ENCODE data around the gene KRT72.
A peak's percentile ranks its signal among the peaks of the same experiment; 100 is the strongest.
"Not testable (repeated sequence)": the region's sequence is repeated elsewhere in the genome, so short reads cannot be mapped to it uniquely, and the experiment has no call there.

The KRT72 gene

DNA sequence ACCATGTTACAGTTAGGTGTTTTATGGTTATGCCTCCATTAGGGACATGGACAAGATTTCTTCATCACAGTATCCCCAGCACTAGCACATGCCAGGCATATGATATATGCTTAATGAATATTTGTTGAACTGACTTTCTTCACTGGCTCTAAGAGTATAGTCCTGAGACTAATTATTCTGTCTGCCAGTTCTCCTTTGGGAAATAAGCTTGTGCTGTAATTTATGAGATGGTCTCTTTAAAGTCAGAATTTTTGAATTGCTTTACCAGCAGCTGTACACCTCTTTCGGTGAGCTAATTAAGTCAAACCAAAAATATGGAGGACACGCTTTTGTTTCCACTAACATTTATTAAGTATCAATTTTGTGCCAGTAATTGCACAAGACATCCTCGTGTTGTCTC lies 4.8 kb upstream of the KRT72 start:
- DNase-seq = no peak

DNA sequence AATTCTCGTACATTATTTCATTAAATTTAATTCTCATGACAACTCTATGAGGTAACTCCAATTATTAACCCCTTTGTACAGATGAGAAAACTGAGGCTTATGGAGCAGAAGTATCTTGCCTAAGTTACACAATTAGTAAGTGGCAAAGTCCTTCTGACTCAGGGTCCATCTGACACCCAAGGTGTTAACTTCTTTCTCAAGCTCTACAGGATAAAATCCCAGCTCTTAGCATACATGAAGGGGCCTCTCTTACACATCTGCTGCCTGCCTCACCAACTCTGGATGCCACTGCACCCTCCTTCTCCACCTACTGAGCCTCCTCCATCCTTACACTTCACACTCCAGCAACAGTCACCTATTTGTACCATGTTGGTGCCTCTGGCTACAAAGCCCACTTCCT lies 4.3 kb upstream of the KRT72 start:
- DNase-seq = no peak

DNA sequence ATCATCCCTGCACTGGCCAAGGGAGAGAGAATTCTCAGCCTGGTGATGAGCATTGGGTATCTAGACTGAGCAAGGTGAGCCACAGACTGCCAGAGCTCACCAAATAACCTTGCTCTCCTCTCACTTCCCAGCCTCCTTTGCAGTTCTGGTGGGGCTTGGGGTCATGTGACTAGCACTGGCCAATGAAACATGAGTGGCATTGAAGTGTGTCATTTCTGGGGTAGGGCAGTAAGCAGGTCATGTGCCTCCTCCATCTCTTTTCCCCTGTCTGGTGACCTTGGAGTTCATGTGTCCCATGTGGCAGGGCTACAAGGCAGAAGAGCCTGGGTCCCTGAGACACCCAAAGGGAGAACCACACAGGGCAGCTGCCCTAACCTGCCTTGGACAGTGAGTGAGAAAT lies 3.6 kb upstream of the KRT72 start:
- DNase-seq = no peak

DNA sequence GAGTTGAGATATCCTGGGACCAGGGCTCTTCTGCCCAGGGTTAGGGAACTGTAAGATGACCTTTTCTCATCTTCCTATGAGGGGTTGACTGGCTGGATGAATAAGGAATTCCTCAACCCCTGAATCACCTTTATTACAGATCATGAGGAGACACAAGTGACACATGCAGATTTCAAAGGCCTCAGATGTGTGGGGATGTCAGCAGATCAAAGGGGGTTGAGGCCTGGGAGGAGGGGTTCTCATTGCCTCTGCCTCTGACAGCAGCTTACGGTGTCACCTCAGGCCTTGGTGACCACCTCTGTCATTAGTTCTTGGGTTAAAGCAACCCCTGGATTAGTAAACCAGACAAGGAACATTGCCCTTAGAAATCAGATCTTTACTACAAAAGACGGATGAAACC lies 2.1 kb upstream of the KRT72 start:
- no peak for DNase-seq

DNA sequence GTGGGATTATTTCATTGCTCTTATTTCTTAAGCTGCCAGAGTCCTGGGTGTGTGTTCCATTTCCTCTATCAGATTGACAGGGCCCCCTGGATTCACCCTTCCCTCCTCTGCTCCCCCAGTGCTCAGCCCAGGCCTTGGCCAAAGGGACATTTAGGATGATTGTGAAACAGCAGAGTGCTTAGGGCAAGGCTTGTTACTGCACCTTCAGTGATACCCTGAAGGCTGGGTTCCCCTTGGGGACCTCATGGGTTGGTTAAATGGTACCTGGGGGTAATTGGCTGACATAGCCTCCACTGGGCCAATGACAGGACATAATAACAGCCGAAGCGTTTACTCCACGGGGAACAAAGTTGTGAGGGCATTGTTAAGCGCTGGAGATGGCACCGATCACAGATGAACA lies 1.3 kb upstream of the KRT72 start:
- DNase-seq = no peak

DNA sequence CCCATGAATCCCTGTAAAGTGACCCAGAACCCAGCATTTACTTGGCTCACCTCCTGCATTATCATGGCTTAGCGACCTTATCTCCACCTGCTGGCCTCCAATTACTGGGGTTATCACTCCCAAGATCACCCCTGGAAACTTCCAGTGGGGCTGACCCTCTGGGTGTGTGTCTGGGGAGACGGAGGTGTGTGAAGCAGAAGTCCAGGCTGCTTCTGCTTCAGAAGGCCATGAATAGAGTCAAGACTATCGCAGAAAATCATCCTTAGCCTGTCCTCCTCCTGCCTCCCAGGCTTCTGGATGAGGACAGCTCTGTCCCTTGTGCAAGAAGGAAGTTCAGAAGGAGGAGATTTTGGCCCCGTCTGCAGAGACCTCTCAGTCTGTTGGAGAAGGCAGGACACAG lies 408 bp upstream of the KRT72 start:
- DNase-seq = no peak

DNA sequence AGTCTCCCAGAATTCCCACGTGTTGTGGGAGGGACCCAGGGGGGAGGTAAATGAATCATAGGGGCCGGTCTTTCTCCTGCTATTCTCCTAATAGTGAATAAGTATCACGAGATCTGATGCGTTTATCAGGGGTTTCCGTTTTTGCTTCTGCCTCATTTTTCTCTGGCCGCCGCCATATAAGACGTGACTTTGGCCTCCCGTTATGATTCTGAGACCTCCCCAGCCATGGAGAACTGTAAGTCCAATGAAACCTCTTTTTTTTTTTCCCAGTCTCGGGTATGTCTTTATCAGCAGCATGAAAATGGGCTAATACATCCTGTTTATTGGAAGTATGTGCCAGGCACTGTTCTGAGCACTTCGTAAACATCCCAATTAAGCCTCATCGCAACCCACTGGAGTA lies 788 bp downstream of the KRT72 start:
- DNase-seq = no peak

DNA sequence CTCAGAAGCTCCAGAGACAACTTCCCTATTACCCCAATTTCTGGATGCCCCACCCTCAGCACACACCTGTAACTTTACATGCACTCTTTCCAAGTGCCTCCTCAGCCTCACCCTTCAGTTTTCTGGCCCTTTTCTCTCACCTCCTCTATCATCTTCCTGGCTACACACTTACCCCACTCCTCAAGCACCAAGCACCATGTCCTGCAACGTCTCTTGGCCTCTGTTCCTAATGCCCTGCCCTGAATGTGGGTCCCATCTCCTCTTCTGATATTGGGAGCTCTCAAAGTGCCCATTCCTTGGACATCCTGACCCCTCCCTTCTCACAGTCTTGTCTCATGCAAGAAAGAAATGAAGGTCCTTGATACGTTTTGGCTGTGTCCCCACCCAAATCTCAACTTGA lies 1.2 kb downstream of the KRT72 start:
- DNase-seq = no peak

DNA sequence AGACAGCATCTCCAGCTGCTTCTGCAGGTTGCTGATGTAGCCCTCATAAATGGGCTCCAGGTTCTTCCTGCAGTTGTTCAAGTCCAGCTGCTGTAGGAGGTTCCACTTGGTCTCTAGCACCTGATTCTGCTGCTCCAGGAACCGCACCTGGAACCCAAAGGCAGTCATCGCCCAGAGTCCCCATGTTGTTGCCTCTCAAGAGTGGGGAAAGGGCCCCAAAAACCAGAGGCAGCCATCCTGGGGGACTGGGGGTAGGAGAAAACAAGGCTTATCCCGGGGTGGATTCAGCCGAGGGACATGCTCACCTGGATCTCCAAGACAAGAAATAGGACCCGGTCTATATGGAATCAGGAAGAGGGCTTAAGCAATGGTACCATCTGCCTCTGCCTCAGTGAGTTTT lies 2.3 kb downstream of the KRT72 start:
- no peak for DNase-seq

DNA sequence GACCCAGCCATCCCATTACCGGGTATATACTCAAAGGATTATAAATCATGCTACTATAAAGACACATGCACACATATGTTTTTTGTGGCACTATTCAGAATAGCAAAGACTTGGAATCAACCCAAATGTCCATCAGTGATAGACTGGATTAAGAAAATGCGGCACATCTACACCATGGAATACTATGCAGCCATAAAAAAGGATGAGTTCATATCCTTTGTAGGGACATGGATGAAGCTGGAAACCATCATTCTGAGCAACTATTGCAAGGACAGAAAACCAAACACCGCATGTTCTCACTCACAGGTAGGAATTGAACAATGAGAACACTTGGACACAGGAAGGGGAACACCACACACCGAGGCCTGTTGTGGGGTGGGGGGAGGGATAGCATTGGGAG lies 7.0 kb downstream of the KRT72 start:
- DNase-seq = not testable (repeated sequence)

DNA sequence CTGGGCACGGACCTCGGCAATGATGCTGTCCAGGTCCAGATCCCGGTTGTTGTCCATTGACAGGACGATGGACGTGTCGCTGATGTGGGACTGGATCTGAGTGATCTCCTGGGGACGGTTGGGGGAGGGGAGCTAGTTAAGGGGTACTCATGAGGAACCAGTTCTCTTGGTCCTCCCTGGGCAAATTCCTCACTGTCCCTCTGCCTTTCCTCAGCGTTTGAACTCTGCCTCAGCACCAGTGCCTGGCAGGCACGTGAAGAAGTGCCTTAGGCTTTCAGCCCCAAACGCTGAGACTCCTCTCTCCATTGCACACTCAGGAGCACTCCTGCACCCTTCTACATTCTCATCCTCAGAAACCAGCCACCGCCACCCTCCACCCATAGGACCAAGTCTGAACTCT lies 9.7 kb downstream of the KRT72 start:
- no peak for DNase-seq

DNA sequence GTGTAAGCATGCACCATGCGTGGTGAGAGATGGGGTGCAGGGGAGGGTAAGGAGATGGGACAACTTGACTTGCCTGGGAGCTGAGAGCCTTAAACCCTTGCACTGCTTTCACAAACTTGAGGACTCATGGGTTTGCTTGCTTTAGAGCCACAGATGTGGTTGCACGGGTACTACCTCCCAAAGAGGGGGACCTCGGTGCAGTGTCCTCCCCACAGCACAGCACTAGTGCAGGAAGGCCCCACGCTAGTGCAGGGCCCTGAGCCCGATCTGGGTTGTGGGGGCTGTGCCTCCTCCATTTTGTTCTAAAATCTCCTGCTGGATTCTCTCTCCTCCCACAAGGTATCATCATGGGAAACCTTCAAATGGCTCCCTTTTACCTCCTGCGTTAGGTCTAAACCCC lies 11.2 kb downstream of the KRT72 start:
- no peak for DNase-seq

DNA sequence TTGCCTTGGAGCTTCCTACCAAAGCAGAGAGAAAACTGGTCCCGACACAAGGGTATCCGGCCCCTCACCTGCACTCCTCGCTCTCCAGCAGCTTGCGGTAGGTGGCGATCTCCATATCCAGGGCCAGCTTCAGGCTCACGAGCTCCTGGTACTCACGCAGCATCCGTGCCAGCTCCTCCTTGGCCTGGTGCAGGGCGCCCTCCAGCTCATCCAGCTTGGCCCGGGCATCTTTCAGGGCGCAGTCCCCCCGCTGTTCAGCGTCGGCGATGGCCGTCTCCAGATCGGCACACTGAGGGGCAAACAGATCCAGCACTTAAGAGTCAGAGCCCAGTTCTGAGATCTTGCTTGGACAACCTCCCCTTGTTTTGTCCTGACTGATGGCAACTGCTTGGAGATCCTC lies 13.7 kb downstream of the KRT72 start:
- DNase-seq = no peak

DNA sequence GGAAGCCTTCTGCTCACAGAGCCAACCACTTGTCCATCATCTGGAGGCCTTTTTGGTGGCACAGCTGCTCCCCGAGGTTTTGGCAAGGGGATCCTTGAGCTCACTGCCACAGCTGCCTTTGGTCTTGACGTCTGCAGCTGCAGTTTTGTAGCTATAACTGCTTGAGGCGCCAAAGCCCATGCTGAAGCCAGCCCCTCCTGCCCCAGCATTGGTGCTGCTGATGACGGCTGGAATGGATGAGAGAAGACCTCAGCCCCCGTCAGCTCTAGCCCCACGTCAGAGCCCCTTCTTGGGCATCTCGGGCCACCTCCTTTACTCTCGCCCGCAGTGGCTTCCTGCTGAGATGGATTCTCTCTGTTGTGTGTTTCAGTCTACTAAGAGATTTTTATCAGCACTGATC lies 15.3 kb downstream of the KRT72 start:
- DNase-seq = no peak

DNA sequence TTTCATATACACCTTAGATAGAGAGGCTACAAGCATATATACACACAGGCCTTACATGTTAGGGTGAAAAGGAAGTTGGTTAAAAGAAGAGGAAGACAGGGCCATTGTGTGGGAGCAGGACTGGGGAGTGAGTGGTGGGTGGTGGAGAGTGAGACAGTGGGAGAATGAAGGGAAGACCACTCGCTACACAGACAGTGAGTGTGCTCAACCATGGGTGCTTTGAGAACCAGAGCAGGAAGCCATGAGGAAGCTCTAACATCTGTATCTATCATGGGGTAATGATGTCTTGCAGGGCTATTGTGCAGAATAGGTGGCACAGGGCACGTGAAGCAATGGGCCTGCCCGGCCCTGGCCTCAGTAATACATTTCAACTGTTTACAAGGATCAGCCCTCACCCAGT lies 16.2 kb downstream of the KRT72 start:
- no peak for DNase-seq

DNA sequence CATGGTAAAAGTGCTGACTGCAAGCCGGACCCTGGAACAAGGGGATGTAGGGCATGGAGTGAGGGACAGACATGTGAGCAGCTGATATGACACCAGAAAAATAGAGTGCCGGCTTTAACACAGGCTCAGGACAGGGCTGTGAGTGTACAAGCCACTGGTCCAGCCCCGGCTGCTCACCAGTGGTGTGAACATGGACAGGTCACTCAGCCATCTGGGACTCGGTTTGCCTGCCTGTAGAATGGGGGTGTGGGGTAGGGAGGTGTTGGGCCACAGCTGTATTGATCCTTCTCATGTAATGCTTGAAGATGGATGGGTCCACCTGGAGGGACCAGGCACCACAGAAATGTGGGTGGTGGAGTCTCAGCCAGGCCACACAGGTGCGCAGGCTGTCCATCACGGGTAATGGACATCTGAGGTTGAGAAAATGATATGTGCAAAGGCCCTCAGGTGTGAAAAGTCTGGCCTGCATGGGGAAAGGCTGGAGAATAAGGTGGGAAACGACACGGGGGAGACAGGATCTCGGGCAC lies 17.0 kb downstream of the KRT72 start:
- no peak for DNase-seq

DNA sequence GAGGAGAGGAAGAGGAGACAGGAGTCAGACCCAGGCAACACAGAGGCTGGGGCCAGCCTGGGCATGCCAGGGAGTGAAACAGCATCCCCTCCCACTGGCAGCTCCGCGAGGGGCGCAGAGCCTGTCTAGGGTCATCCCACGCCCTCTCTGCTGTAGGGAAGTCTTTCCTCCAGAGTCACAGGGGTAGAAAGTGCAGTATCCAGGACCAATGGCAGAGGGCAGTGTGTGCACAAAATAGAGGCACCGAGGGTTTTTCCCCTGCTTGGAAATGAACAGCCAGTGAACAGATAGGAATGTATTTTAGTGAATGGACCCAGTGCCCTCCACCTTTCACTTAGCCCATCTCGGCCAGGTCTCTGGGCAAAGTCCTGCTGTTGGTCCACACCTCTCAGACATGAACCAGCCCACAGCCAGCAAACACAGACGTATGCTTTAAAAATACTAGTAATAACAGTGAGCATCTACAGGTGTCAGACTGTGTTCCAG lies 18.2 kb downstream of the KRT72 start:
- DNase-seq = peak in 1 of 4 experiments; percentile 14

DNA sequence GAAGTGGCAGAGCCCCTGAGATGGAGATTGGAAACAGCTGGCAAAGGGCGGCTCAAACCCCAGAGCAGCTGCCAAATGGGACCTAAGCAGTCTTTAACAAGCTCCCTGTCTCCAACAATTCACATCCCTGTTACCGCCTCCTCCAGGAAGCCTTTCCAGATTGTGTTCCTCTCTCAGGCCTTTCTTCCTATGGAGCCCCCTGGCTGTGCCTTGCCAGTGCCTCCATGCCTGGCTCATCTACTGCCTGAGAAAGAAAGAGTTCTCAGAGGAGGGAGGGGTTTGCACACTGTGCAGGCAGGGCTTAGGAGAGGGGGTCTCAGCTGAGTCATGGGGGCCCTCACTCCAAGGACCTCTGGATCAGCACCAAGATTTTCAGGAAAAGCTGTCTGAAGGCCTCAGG lies 18.8 kb downstream of the KRT72 start:
- DNase-seq = no peak

DNA sequence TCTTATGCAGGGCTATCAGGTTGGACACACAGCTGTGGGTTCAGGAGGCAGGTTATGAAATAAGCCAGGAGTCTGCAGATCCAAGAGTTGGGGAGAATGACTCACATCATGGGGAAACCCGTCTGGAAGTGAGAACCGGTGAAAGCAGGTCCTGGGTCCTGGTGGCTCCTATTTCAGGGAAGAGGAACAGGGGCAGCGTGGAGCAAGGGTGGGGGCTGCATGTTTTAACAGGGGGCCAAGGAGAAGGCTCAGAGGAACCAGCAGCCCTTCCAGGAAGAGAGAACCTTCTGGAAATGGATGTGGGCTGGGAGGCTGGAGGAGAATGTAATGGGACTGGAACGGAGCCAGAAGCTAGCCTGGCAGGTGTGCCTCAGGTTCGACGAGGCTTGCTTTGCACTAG lies 19.8 kb downstream of the KRT72 start:
- no peak for DNase-seq

DNA sequence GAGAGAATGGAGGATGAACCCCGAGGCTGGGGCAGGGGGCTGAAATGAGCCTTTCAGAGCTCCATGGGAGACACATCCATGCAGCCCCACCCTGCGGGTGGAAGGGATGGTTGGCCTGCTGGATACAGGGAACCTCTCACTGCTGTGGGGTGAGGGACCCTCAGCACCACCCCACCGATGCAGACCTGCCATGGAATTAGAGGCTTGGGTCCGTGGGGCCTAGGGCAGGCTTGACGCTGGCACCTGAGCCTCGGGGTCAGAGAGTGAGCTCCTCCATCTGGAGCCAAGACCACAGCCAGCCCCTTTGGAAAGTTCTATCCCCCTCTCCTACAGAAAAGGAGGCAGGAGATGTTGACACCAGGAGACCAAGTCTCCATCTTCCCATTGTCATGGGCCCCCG lies 20.2 kb downstream of the KRT72 start:
- no peak for DNase-seq

DNA sequence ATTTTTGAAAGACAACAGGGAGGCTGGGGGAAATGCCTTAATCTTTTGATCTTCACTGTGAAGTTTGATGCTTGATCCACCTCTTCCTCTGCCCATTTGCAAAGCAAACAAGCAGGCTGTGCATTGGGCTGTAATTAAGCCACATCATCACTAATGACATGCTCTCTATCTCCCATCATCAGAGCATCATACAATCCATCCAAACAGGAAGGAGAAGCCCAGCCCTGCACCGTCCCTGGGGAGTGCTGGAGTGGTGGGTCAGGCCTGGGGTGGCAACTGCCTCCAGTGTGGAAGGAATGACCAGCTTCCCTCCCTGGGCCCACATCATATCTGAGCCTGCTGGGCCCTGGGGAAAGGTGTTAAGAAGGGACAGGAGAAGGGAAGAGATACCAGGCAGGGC lies 20.8 kb downstream of the KRT72 start:
- no peak for DNase-seq

DNA sequence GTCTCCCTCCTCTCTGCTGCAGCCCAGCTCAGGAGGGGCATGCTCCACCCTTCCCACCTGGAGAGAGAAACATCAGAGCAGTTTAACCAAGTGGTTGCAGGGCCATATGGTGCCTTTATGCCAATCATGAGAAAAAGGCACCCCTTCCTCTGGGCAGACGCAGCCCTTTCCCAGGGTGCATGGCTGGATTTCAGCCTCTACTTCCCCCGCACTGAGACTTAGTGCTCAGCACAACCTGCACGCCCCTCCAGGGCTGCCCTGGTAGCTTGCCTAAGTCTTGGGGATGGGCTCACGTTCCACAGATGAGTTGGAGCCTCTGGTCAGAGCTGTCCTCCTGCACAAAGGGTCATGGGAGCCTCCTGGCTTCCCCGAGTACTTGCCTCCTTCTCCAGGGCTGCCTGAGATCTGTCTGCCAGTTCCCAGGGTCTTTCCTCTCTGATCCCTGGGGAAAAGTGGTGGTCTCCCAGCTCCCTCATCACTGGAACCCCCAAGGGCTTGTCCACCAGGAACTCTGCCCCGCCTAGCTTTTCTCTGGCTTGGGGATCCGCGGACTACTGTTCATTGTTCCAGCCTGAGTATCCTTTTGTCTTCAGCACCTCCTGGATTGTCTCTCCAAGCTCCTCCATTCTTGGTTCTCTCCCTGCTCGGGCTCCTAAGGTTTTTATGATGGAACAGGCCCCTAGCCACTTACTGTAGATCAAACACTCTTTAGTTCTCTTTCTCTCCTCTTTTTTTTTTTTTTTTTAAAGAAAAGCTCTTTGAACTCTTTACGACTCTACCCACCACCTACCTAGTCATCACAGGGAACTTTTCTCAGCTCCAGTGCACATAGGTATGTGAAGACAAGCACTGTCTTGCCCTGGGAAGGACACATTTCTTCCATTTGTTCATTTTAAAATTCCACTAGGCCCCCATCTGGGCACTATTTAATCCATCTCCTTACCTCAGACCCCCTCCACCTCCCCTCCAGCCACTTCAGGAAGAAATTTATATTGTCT lies 21.5 kb downstream of the KRT72 start:
- DNase-seq = no peak

DNA sequence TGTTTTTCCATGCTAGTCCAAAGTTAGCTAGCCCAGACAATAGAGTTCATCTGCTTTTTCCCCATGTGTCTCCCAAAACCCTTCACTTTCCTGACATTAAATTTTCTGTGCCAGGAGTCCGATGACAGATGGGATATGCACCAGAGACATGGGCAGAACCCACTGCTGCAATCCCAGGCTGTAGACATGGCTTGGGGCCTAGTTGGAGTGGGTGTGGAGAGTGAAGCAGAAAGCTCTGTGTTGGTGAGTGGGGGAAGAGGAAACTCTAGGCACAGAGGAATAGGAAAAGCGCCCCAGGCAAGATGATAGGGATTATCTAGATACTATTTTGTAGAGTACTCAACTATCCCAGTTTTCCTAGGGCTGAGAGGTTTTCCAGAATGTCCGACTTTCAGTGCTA lies 22.8 kb downstream of the KRT72 start:
- no peak for DNase-seq

DNA sequence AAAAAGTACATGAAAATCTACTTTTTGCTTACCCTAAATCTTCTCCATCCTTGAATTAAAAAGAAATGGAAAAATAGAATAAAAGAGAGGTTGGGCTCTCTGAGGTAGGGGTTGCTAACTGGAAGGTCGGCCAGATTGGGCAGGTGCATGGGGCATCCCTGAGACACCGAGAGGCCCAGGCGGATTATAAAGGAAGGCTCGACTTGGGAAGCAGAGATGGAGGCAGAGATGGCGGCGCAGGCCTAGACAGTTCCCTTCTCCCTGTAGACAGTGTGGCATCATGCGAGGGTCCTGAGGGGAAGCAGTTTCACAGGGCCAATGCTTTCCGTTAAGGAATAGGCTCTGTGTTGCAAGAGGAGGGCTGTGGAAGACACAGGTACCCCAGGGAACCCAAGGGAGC lies 23.9 kb downstream of the KRT72 start:
- DNase-seq = no peak

DNA sequence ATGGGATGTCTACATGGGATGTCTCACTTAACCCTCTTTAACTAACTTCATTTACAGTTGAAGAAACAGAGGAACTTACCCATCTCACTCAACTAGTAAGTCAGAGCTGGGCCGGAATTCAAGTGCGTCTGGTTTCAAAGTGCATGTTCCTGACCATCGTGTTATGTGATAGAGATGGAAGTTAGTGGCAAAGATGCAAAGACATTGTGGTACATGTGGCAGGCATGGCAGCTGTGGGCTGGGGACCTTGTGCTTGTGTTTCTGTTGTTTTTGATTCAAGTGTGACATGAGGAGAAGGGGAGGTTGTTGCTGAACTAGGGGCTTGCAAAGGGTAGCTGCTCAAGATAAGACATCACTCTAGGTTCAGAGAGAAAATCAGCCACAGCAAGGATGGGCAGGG lies 25.3 kb downstream of the KRT72 start:
- DNase-seq = no peak

Measured in activated CD4-positive, CD25-positive, alpha-beta regulatory T cell (primary cell).